Measurements from ENCODE around the gene HUNK.

HUNK gene

DNA sequence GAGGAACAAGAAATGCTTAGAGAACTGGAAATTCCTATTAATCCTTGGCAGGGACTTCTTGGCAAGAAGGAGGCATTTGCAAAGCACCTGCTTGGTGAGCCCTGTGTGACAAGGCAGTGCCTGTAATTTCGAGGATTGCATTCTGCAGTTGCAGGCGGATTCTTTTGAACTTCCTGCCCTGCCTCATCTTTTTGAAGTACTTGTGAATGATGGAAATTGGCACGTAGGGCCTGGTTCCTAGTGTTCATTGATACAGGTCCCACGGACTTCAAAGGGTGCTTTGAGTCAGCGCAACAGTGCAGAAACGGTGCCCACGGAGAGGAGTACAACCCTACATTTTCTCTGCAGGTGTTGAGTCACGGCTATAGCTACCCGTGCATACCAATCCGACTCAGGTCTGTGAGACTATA lies 6.4 kb downstream of the HUNK start:
- ATAC-seq, result no peak
- TF ChIP-seq ZNF70 (CRISPR knock-in tag; IDR thresholded peaks at IDR 0.05), result no peak
- no peak for TF ChIP-seq ZFP3 (CRISPR knock-in tag; IDR thresholded peaks at IDR 0.05)
- TF ChIP-seq ZFP30 (CRISPR knock-in tag; IDR thresholded peaks at IDR 0.05), result no peak
- TF ChIP-seq RARB (CRISPR knock-in tag; IDR thresholded peaks at IDR 0.05), result no peak

GRCh38 chr21:31879911-31880310 lies 7.1 kb downstream of the HUNK start:
- TF ChIP-seq PPARA (CRISPR knock-in tag; IDR thresholded peaks at IDR 0.05; ENCODE audit: borderline replicate concordance) (no peak), TCF4 (CRISPR knock-in tag; IDR thresholded peaks at IDR 0.05; ENCODE audit: borderline replicate concordance) (no peak), ESRRG (CRISPR knock-in tag; IDR thresholded peaks at IDR 0.05) (no peak), SNAI2 (CRISPR knock-in tag; IDR thresholded peaks at IDR 0.05) (no peak), PATZ1 (CRISPR knock-in tag; IDR thresholded peaks at IDR 0.05; ENCODE audit: borderline replicate concordance) (no peak), ZC3H10 (CRISPR knock-in tag; IDR thresholded peaks at IDR 0.05) (no peak), ZNF8 (CRISPR knock-in tag; IDR thresholded peaks at IDR 0.05) (no peak), ZFP3 (CRISPR knock-in tag; IDR thresholded peaks at IDR 0.05) (no peak), ISL1 (CRISPR knock-in tag; IDR thresholded peaks at IDR 0.05) (no peak), GLIS3 (CRISPR knock-in tag; IDR thresholded peaks at IDR 0.05) (no peak)
- TF ChIP-seq, protein P1, sequence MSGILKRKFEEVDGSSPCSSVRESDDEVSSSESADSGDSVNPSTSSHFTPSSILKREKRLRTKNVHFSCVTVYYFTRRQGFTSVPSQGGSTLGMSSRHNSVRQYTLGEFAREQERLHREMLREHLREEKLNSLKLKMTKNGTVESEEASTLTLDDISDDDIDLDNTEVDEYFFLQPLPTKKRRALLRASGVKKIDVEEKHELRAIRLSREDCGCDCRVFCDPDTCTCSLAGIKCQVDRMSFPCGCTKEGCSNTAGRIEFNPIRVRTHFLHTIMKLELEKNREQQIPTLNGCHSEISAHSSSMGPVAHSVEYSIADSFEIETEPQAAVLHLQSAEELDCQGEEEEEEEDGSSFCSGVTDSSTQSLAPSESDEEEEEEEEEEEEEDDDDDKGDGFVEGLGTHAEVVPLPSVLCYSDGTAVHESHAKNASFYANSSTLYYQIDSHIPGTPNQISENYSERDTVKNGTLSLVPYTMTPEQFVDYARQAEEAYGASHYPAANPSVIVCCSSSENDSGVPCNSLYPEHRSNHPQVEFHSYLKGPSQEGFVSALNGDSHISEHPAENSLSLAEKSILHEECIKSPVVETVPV (CRISPR knock-in tag; IDR thresholded peaks at IDR 0.05), result no peak
- ATAC-seq, result no peak

GRCh38 chr21:31880816-31881215 lies 8.0 kb downstream of the HUNK start:
- TF ChIP-seq TSHZ2 (CRISPR knock-in tag; IDR thresholded peaks at IDR 0.05) (no peak), ESRRG (CRISPR knock-in tag; IDR thresholded peaks at IDR 0.05) (no peak), ZC3H10 (CRISPR knock-in tag; IDR thresholded peaks at IDR 0.05) (no peak), CREB5 (CRISPR knock-in tag; IDR thresholded peaks at IDR 0.05; ENCODE audit: low read depth) (no peak), ZNF70 (CRISPR knock-in tag; IDR thresholded peaks at IDR 0.05) (no peak), ISL1 (CRISPR knock-in tag; IDR thresholded peaks at IDR 0.05) (no peak), TCF4 (CRISPR knock-in tag; IDR thresholded peaks at IDR 0.05; ENCODE audit: borderline replicate concordance) (no peak), TOX (CRISPR knock-in tag; IDR thresholded peaks at IDR 0.05; ENCODE audit: borderline replicate concordance) (no peak), PPARA (CRISPR knock-in tag; IDR thresholded peaks at IDR 0.05; ENCODE audit: borderline replicate concordance) (no peak), OSR1 (CRISPR knock-in tag; IDR thresholded peaks at IDR 0.05) (no peak), ZFP30 (CRISPR knock-in tag; IDR thresholded peaks at IDR 0.05) (no peak), BACH2 (CRISPR knock-in tag; IDR thresholded peaks at IDR 0.05; ENCODE audit: borderline replicate concordance) (no peak), PATZ1 (CRISPR knock-in tag; IDR thresholded peaks at IDR 0.05; ENCODE audit: borderline replicate concordance) (no peak), SNAI2 (CRISPR knock-in tag; IDR thresholded peaks at IDR 0.05) (no peak), GLIS3 (CRISPR knock-in tag; IDR thresholded peaks at IDR 0.05) (no peak), ZNF8 (CRISPR knock-in tag; IDR thresholded peaks at IDR 0.05) (no peak), RARB (CRISPR knock-in tag; IDR thresholded peaks at IDR 0.05) (no peak)
- TF ChIP-seq, protein P1 (CRISPR knock-in tag; IDR thresholded peaks at IDR 0.05), result no peak
- ATAC-seq, result no peak

All from SK-N-SH treated with all-trans-retinoic acid at 6 μM for 48 hours (cell line).